Sigmoid colon (tissue), 4 donors: ENCODE results near the gene FOXC1.

ENCODE experiments used
- CTCF ChIP-seq, 4 experiments: fragments of 450-650 bp in 3 of 4; fragments of 200-600 bp in 1 of 4; IDR thresholded peaks; one replicate each; pipeline ENCODE4 v1.5.1; 2016 to 2019; ENCODE audit warnings: antibody characterized with exemption in 4 of 4, mild to moderate bottlenecking in 3 of 4, moderate library complexity in 2 of 4
- EP300 ChIP-seq, 4 donors: sonication (generic); formaldehyde crosslinking; IDR thresholded peaks; one replicate each; pipeline ENCODE4 v1.6.1; 2017; ENCODE audit warnings: antibody characterized with exemption in 4 of 4
- POLR2A ChIP-seq, 2 donors: fragments of 450-650 bp; IDR thresholded peaks; one replicate each; pipeline ENCODE4 v1.6.1; 2016; ENCODE audit warnings: antibody characterized with exemption in 2 of 2, mild to moderate bottlenecking in 2 of 2, moderate library complexity in 2 of 2
- POLR2AphosphoS5 ChIP-seq, 4 donors: sonication (generic); formaldehyde crosslinking; IDR thresholded peaks; one replicate each; pipeline ENCODE4 v1.6.1; 2017; ENCODE audit warnings: antibody characterized with exemption in 4 of 4

GRCh38 chr6:1597121-1597744 is 12.5 kb upstream of the FOXC1 start:
- no peak for TF ChIP-seq POLR2AphosphoS5 (IDR thresholded peaks at IDR 0.05)
- TF ChIP-seq CTCF (IDR thresholded peaks at IDR 0.05) = no peak
- TF ChIP-seq EP300 (IDR thresholded peaks at IDR 0.05) = no peak
- no peak for TF ChIP-seq POLR2A (IDR thresholded peaks at IDR 0.05)
